ENCODE data around the gene TMEM243.

DNA sequence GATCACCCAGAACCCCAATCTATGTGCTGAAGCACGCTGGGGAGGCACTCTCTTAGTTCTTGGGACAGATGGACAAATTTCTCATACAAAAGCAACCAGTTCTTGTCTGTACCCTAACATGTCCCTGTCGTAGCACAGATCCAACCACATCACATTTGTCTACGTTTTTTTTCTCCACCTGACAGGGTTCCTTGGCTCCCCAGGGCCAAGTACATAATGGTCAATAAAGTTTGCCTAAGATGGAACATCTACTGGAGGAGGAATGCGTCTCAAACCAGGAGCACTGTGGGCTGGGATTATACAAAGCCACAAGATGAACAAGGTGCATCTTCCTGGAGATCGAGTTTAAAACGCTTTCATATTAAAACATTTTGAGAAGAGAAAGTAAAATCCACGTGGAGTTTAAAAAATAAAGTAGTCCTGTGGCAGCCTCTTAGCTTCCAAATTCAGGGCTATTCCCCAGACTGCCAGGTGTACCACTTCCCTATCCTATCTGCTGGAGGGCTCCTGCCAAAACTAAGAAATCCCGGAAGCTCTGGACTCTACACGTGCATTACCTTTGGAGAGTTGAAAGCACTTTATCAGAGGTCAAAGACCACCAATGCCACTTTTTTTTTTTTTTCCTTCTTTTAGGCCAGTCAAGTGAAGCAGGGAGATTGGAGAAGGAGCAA is 1.4 kb downstream of the TMEM243 start:
- TF ChIP-seq, protein P1, sequence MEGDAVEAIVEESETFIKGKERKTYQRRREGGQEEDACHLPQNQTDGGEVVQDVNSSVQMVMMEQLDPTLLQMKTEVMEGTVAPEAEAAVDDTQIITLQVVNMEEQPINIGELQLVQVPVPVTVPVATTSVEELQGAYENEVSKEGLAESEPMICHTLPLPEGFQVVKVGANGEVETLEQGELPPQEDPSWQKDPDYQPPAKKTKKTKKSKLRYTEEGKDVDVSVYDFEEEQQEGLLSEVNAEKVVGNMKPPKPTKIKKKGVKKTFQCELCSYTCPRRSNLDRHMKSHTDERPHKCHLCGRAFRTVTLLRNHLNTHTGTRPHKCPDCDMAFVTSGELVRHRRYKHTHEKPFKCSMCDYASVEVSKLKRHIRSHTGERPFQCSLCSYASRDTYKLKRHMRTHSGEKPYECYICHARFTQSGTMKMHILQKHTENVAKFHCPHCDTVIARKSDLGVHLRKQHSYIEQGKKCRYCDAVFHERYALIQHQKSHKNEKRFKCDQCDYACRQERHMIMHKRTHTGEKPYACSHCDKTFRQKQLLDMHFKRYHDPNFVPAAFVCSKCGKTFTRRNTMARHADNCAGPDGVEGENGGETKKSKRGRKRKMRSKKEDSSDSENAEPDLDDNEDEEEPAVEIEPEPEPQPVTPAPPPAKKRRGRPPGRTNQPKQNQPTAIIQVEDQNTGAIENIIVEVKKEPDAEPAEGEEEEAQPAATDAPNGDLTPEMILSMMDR (IDR thresholded peaks at IDR 0.05) = no peak
- no peak for TF ChIP-seq EZH2 (IDR thresholded peaks at IDR 0.05; ENCODE audit: borderline replicate concordance, insufficient read depth, low read depth, low read length, poor library complexity, severe bottlenecking)
